Measurements from ENCODE around the gene TSPAN7.

Gene TSPAN7

GRCh38 chrX:38561126-38561868 is at the start of gene TSPAN7:
Gene TSPAN7 (plus strand): TSS chrX:38561542. CDS start chrX:38561547, 5 bp downstream.
- peak; percentile 76 to 82 for DNase-seq

GRCh38 chrX:38513112-38513742 is 48.1 kb upstream of the TSPAN7 start:
- no peak for DNase-seq

DNA sequence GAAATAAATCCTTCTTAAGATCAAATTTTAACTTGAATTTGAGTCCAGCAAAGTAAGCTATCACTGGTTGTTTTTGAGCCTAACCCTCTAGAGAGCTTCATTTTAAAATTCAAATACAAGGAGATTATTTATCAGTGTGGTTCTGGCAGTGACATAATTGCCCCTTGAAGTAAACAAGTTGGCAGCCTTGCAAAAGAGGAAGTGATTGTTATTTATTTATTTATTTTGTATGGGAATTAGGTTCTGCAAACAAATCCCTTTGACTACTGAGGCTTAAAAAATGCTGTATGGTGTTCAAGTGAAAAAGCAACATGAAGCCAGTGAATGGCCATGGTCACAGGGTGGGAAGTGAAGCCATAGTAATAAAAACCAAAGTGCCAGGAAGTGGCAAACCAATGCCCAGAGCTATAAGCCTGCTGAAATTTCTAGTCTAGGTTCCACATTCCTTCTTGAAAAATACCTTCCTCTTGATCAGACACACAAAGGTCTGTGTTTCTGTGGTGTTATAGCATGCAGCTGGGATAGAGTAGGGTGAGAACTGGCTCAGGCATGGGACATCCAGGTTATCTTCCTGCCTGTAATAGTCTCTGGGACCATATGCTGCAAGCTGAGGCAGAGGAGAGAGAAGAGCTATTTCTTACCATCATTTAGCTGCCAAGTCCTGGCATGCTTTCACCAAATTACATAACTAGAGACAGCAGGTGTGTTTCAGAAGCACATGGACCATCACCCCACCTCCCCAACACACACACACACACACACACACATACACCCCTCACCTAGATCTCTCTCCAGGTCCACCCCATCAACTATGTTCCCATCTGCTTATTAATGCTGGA is 47.1 kb upstream of the TSPAN7 start:
- no peak for DNase-seq

DNA sequence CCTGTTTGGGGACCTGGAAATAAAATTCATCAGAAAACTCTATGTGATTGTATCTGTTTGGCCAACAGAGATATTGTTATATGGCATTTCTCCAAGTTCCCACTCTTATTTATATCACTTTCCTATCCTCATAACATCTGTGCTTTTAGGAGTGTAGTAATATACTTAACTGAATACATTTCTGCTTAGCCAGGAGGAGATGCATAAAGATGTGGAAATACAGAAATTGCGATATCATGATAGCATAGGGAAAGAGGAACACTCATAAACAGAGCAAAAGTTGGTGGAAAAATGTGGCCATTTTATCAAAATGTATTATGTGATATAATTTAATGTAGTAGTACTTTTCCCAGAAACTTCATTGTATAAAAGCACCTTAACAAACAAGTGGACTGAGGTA is 46.1 kb upstream of the TSPAN7 start:
- DNase-seq: no peak

DNA sequence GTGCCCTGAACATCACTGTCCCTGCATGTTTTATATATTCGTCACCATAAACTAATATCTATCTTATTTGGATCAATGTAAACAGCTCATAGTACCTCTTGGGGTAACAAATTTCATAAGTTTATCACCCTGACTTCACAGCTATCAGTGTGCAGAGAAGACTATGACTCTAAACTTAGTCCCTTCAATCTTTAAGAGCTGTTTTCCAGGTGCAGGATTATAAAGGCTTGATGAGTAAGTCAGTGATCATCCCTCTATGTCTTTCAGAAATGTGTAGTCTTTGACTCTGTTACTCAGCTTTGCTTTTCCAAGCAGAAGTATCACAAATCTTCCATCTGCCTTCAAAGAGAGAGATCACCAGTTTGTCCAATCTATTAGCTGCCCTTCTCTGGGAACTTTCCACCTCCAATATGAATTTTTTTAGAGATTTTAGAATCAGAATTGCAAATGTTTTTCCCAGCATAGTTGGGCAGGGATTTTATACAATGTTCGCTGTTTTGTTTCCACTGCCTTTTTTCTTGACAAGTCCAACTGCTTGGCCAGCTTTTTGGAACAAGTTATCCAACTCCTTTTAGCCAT is 45.1 kb upstream of the TSPAN7 start:
- DNase-seq: no peak

- DNase-seq: no peak
Measured at GRCh38 chrX:38519651-38520050, 41.7 kb upstream of the TSPAN7 start.

- DNase-seq: no peak
Measured at GRCh38 chrX:38538134-38538533, 23.2 kb upstream of the TSPAN7 start.

GRCh38 chrX:38539748-38540147 is 21.6 kb upstream of the TSPAN7 start:
- no peak for DNase-seq

DNA sequence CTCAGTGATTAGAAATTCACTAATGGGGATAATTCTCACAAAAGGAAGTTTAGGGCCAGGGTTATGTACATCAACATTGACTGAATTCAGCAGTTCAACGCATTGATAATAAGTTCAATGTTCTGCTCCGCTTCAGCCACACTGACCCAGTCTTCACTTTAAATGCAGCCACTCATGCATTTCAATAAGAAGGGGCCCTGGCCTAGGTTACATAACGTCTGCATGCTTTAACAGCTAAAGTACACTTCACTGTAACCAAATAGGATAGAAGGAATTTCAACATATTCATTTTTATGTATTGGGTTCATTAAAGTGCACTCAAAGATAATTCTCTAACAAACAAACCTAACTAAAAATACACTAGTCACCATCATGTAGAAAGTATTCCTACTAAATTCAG is 12.8 kb upstream of the TSPAN7 start:
- no peak for DNase-seq

DNA sequence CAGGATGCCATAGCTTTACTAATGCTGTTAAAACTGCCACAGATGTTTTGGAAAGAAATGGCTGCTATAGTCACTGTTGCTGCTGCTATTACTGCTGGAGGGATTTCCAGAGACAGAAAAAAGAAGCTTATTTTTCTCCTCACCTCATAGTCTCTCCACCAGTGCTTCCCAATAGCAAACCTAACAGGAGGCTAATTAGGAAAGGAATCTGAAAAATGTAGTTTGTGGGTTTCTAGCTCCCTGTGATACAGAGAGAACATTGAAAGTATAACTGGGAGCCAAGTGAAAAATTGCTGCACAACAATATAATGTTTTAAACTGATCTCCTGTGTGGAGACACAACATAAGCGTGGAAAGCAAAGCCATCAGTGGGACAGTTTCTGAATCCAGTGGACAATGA is 8.6 kb upstream of the TSPAN7 start:
- no peak for DNase-seq

DNA sequence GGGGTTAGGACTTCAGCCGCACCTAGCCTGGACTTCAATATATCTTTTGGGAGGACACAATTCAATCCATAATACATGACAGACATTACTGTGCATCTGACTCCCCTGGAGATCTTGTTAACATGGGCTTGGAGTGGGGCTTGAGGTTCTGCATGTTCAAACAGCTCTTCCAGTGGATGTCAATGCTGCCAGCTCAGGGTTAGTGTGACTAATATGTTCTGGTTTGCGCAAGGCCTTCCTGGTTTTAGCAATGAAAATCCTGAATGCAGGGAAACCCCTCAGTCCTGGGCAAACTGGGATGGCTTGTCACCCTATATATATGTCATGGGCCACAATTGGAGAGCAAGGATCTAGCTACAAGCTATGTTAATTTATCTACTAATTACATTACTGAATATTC is 2.7 kb upstream of the TSPAN7 start:
- no peak for DNase-seq

- no peak for DNase-seq
Measured at GRCh38 chrX:38560776-38561125, 591 bp upstream of the TSPAN7 start.

DNA sequence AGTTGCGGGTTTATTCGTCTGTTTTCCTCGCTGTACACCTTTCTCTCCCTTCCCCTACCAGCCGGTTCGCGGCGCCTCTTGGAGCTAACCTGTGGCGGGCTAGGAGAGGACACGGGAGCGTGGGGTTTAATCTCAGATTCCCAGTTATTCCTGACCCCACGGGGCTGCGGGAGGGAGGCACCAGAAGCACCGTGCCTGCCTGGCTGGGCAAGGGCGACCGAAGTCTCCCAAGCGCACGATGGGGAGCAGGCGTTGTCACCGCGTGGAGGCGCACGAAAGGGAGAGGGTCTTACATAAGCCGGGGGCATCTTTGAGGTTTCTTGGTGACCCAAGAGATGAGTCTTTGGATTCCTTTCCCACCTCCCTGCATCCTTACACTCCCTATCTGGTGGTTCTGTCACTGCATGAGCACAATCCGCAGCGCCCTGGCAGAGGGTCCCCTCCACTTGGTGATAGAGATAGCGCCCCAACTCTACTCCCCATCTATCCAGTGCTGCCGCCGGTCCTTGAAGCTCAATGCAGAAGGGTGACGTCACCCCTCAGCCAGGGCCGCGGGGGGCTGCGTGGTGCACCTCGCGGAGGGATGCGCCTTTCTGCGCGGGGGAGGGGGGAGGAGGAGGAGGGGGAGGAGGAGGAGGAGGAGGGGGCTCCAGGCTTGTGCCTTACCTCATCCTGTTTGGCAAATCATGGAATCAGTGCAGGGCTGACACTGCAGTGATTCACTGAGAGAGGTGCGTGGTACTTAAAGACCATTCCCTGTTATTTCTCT is 793 bp downstream of the TSPAN7 start:
- peak in 1 of 2 donors; percentile 1 for DNase-seq

DNA sequence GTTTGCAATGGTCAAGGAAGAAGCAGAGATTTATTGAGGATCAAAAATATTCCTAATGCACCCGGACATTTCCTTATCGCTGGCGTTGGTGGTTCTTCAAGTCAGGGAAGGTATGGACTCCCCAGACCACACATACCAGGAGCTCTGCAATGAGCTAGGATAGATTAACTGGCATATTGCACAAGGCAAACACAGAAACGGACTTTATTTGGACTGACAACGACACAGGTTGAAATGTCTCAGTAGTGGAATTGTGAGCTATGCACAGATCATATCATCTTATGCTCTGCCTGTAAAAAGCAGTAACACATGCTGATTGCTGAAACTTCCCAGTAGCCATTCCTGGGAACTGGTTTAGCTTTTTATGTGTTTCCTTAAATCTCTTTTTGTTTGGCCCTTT is 1.7 kb downstream of the TSPAN7 start:
- no peak for DNase-seq

DNA sequence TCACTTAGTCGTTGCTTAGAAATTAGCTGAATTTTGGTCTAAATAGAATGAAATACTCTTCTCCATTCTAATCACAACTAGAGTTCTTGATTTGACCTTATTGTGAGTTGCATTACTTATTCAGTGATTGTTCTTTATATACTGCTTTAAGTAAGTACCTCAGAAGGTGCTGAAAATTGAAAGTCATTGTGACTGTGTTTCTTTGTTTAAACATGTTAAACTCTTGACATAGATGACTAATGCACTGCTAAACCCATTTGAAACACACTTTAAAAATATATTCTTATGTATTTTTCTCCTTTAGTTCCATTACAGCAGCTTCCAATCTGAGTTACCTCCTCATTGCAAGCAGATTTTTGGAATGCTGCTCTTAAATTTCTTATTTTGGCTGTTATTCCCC is 9.1 kb downstream of the TSPAN7 start:
- DNase-seq: no peak

GRCh38 chrX:38571058-38571457 is 9.7 kb downstream of the TSPAN7 start:
- DNase-seq: no peak

DNA sequence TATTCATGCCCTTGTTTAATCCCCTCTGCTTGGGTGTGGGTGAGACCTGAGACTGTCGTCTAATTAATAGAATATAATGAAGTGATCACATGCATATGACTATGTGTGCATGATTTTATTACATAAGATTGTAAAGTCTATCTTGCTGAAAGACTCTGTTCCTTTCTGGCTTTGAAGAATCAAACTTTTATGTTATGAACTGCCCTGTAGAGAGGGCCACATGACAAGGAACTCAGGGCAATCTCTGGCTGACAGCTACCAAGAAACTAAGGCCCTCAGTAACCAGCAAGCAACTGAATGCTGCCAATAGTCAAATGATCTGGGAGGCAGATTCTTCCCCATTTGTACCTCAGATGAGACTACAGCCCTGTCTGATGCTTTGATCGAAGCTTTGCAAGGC is 13.5 kb downstream of the TSPAN7 start:
- no peak for DNase-seq

- no peak for DNase-seq
Measured at GRCh38 chrX:38575888-38576287, 14.5 kb downstream of the TSPAN7 start.

DNA sequence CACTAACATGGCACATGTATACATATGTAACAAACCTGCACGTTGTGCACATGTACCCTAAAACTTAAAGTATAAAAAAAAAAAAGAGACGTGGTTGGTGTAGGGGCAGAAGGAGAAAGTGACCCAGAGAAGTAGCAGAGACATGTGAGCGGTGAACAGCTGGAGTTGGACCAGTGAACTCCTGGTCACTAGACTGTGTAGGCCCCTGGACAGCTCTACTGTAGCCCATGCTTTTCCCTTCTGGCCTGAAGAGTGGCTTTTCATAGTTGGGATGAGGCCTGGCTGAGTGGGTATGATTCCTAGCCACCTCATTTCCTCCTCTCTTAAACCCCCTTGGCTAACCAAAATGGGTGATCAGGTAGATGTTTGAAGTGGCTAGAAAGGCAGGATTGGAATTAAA is 16.4 kb downstream of the TSPAN7 start:
- no peak for DNase-seq

DNA sequence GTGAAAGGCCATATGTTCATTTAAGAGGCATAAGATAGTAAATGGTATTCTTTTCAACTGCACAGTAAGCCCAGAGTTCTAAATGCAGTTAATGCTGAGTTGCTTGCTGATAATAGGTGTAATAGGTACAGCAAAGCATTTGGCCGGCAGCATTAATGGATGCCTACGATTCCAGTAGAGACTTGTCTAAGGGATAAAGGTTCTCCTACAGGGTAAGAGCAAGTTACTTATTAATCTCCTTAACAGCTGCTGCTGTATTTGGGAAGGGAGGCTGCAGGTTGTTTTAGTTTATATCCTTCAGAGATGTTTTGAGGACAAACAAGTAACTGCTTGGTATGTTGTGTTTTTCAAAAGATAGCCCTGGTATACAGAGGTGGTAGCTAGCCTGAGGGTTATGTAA is 16.8 kb downstream of the TSPAN7 start:
- no peak for DNase-seq

DNA sequence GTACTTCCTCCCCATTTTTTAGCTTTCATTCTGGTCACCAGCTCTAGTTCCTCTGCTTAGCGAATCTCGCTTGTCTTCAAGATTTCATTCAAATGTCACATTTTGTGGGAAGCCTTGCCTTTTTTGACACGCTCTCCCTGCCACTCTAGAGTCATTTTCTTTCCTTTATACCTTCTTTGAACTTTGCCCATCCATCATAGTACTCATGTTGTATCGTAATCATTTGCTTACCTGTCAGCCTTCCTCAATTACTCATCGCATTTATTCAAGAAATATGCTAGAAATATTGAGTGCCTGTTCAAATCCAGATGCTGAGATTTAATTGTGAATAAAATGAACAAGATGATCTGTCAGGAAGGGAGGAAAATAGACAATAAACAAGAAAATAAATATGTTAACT is 21.8 kb downstream of the TSPAN7 start:
- DNase-seq: no peak

DNA sequence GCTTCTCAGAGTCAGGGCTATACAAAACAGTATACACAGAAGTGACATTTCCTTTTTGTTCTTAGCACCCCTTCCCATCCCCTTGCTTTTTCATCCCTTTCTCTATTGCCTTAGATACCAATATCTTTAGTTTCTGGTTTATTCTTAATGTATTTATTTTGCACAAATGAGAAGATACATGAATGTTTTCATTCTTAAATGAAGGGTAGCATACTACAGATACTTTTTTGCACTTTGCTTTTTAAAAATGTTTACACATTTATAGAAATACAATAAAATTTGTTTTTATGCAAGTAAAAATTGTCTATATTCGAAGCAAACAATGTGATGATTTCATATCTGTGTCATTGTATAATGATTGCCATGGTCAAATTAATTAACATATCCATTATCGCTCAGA is 33.1 kb downstream of the TSPAN7 start:
- DNase-seq: no peak

DNA sequence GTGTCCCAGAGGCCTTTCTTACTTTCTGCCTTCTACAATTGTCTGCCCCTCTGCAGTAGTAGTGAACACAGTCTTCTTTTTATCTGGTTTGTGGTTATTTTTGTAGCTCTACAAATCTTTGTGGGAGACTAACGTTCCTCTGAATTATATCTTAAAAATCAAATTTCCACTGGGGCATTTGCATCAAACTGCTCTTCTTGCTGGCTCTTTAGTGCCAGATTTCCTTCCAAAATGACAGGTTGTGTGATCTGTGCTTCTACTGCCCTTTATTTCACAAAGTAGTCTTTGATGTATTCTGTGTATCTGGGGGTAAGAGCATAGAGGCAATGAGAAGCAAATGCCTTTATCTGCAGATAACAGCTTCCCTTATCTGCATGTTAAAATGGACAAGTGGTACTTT is 34.5 kb downstream of the TSPAN7 start:
- DNase-seq: no peak
